ENCODE measurements around the gene EPS8L3.

DNA sequence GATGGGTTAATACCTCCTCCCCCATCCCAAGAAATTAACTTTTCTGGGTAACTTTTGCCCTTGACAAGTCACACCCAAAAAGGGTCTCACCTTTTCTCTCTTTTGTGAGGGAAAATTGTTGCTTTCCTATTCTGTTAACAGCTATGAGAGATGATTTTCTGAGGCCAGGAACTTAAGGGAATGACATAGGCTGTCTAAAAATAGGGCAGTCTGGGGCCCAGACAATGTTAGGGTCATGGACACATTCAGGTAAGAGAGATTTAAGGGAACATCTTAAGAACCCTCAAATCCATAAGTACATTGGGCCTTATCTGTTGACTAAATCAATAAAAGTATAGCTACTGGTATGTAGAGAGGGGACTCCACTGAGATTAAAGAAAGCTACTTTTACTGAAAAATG lies 14.5 kb downstream of the EPS8L3 start:
- TF ChIP-seq EZH2 (IDR thresholded peaks at IDR 0.05; ENCODE audit: insufficient read depth, poor library complexity, severe bottlenecking): no peak
- no peak for TF ChIP-seq EZH2phosphoT487 (IDR thresholded peaks at IDR 0.05; ENCODE audit: insufficient read depth, low read depth)

All from GM23248 (cell line).